HG02981 (cell line): Measurements from ENCODE around the gene RFNG.

Experiments
- ATAC-seq: cut with Tn5 transposase; IDR thresholded peaks from one replicate; pipeline ENCODE4 v1.9.1; 2021; ENCODE audit warnings: mild to moderate bottlenecking, moderate library complexity; ENCODE audit not compliant: unreplicated experiment

The RFNG gene

GRCh38 chr17:82029990-82030469 lies 21.6 kb downstream of the RFNG start:
- no peak for ATAC-seq

GRCh38 chr17:82029391-82029790 lies 22.2 kb downstream of the RFNG start:
- no peak for ATAC-seq

GRCh38 chr17:82028966-82029365 lies 22.6 kb downstream of the RFNG start:
- ATAC-seq, result no peak

- ATAC-seq, result no peak
Observed at GRCh38 chr17:82028246-82028645, 23.4 kb downstream of the RFNG start.

GRCh38 chr17:82025401-82026107 lies 26.1 kb downstream of the RFNG start:
- no peak for ATAC-seq

GRCh38 chr17:82024859-82025258 lies 26.8 kb downstream of the RFNG start:
- no peak for ATAC-seq

GRCh38 chr17:82023447-82024241 lies 28.0 kb downstream of the RFNG start:
- no peak for ATAC-seq

- ATAC-seq, result peak; percentile 81
Observed at GRCh38 chr17:82022981-82023446, 28.6 kb downstream of the RFNG start, which contains the start of gene LRRC45. LRRC45 (plus strand) TSS chr17:82023305; CDS start chr17:82023644, 339 bp downstream.

- no peak for ATAC-seq
Observed at GRCh38 chr17:82022310-82022980, 29.2 kb downstream of the RFNG start, which contains the start of gene CENPX. CENPX (minus strand) TSS chr17:82022878; CDS start chr17:82022861, 17 bp downstream.

- ATAC-seq, result no peak
Observed at GRCh38 chr17:82021900-82022309, 29.7 kb downstream of the RFNG start.

- no peak for ATAC-seq
Observed at GRCh38 chr17:82021107-82021899, 30.3 kb downstream of the RFNG start.

- no peak for ATAC-seq
Observed at GRCh38 chr17:82020572-82021106, 31.0 kb downstream of the RFNG start.

GRCh38 chr17:82019690-82020571 lies 31.7 kb downstream of the RFNG start:
- ATAC-seq, result no peak

GRCh38 chr17:82018989-82019689 lies 32.5 kb downstream of the RFNG start:
- ATAC-seq, result no peak

GRCh38 chr17:82018152-82018988 lies 33.2 kb downstream of the RFNG start:
- ATAC-seq, result no peak

- ATAC-seq, result no peak
Observed at GRCh38 chr17:82017612-82018151, 33.9 kb downstream of the RFNG start.

- ATAC-seq, result no peak
Observed at GRCh38 chr17:82016875-82017459, 34.6 kb downstream of the RFNG start.
